Activated B cell treated with CpG ODN at 0.5 μM for 24 hours (primary cell): ENCODE results near the gene SPRYD3. TPM values are rescaled to one million over a fixed set of nuclear protein-coding genes. Genes with fewer than 3 reads are reported as not detected.
"Not testable (repeated sequence)": the region's sequence is repeated elsewhere in the genome, so short reads cannot be mapped to it uniquely, and the experiment has no call there.

Experiments
- ATAC-seq: fragments of 200-7000 bp; cut with Tn5 transposase; one replicate; pipeline ENCODE4 v1.10.0; 2021; ENCODE audit warnings: low read depth, mild to moderate bottlenecking, moderate library complexity
- CTCF ChIA-PET: fragments of 350-600 bp; sonication (Branson Sonifier 250); formaldehyde crosslinking; loops from one replicate; lab custom pipeline; 2021; ENCODE audit warnings: antibody characterized with exemption; lab: Charles Lee
- POLR2A ChIA-PET: fragments of 350-600 bp; sonication (Branson Sonifier 250); formaldehyde crosslinking; loops from one replicate; lab custom pipeline; 2021; ENCODE audit warnings: antibody characterized with exemption; lab: Charles Lee
- DNase-seq: peaks from one replicate; pipeline ENCODE4 v3.0.0; 2022
- H3K27ac Mint-ChIP-seq: one replicate; pipeline ENCODE4 v1.8.0; 2020; ENCODE audit warnings: mixed read lengths
- H3K27me3 Mint-ChIP-seq: one replicate; pipeline ENCODE4 v1.8.0; 2021; ENCODE audit warnings: mixed read lengths
- H3K36me3 Mint-ChIP-seq: one replicate; pipeline ENCODE4 v1.8.0; 2021; ENCODE audit warnings: low read depth, mixed read lengths
- H3K4me1 Mint-ChIP-seq: one replicate; pipeline ENCODE4 v1.8.0; 2021; ENCODE audit warnings: mixed read lengths
- H3K4me3 Mint-ChIP-seq: one replicate; pipeline ENCODE4 v1.8.0; 2020; ENCODE audit warnings: mild to moderate bottlenecking, mixed read lengths
- H3K9me3 Mint-ChIP-seq: one replicate; pipeline ENCODE4 v1.8.0; 2020; ENCODE audit warnings: mixed read lengths
- intact Hi-C: fragments of 100-400 bp; cut with micrococcal nuclease; formaldehyde crosslinking; loops from one replicate; pipeline ENCODE4 v1.15.1; 2024
- total RNA-seq: library from RNA; stranded (reverse); gene quantifications from 2 replicates; pipeline ENCODE4 v1.2.3, GENCODE V29; 2022
- TF ChIP-seq, protein P1 (sequence below): fragments of 200-600 bp; IDR thresholded peaks from one replicate; pipeline ENCODE4 v1.8.0; 2022; ENCODE audit warnings: antibody characterized with exemption, mild to moderate bottlenecking

The SPRYD3 gene
- total RNA-seq, 1 donor from 2014 or later = 33.9 TPM

GRCh38 chr12:53044052-53044581, 35.1 kb downstream of the SPRYD3 start:
- POLR2A ChIA-PET = interaction anchor here (0.6 to 1.8 kb wide), 2 partner anchors 35 to 998 kb away, joined by 6 read pairs; partner anchors contain the start of gene SPRYD3
- TF ChIP-seq, protein P1, sequence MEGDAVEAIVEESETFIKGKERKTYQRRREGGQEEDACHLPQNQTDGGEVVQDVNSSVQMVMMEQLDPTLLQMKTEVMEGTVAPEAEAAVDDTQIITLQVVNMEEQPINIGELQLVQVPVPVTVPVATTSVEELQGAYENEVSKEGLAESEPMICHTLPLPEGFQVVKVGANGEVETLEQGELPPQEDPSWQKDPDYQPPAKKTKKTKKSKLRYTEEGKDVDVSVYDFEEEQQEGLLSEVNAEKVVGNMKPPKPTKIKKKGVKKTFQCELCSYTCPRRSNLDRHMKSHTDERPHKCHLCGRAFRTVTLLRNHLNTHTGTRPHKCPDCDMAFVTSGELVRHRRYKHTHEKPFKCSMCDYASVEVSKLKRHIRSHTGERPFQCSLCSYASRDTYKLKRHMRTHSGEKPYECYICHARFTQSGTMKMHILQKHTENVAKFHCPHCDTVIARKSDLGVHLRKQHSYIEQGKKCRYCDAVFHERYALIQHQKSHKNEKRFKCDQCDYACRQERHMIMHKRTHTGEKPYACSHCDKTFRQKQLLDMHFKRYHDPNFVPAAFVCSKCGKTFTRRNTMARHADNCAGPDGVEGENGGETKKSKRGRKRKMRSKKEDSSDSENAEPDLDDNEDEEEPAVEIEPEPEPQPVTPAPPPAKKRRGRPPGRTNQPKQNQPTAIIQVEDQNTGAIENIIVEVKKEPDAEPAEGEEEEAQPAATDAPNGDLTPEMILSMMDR = no peak
- H3K36me3 Mint-ChIP-seq = peaks cover 38% of the 10 kb centered on the region
- DNase-seq (no peak), ATAC-seq (no peak)
- CTCF ChIA-PET = no interaction called here
- intact Hi-C loops = loop anchor here (10.0 kb wide), 1 partner anchor 461 kb away; the partner anchor contains the start of genes NPFF and TARBP2
- H3K27ac Mint-ChIP-seq = no peak overlapping the region
- no peaks in the 10 kb centered on the region for H3K27me3 Mint-ChIP-seq
- no peaks in the 10 kb centered on the region for H3K9me3 Mint-ChIP-seq
- no peak overlapping the region for H3K4me3 Mint-ChIP-seq
- H3K4me1 Mint-ChIP-seq = peaks cover 7% of the 10 kb centered on the region

DNA sequence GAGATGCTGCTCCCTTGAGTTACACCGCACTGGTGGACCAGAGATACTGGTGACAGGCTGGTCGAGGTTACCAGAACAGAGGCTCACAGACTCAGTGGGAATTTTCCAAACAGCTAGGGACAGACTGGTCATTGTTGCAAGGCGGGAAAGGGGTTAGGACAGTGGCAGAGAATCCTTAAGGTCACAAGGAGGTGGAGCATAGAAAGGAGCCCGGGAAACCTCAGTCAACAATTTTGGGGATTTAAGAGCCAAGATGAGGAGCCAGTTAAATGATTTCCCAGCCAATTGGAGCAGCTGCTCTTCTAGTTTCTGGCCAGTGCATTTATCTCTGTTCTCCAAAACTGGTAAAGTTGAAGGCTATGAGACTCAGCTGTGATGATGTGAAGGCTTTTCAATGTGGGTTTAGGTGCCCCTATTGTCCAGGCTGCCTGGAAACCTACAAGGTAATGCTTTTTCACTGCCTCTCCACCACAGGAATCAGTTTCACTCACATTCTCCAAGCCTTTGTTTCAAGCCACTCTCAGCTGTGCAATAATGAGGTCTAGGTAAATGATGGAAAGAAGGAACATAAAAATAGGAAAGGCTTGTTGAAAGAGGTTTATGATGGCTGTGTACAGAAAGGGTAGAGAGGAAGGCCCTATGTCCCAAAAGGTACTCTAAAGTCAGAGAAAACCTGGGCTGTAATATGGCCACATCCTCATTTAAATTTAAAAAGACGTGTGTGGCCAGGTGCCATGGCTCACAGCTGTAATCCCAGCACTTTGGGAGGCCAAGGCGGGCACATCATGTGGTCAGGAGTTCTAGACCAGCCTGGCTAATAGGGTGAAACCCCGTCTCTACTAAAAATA, 36.4 kb downstream of the SPRYD3 start:
- intact Hi-C loops = loop anchor here (10.0 kb wide), 1 partner anchor 462 kb away; the partner anchor contains the start of genes NPFF and TARBP2
- H3K36me3 Mint-ChIP-seq = peaks cover 50% of the 10 kb centered on the region
- TF ChIP-seq, protein P1 = no peak
- no peak overlapping the region for H3K4me3 Mint-ChIP-seq
- ChIA-PET POLR2A (no interaction called here), CTCF (no interaction called here)
- ATAC-seq = no peak
- no peak for DNase-seq
- H3K9me3 Mint-ChIP-seq = no peaks in the 10 kb centered on the region
- no peak overlapping the region for H3K27ac Mint-ChIP-seq
- H3K4me1 Mint-ChIP-seq = peaks cover 10% of the 10 kb centered on the region
- H3K27me3 Mint-ChIP-seq = no peaks in the 10 kb centered on the region

DNA sequence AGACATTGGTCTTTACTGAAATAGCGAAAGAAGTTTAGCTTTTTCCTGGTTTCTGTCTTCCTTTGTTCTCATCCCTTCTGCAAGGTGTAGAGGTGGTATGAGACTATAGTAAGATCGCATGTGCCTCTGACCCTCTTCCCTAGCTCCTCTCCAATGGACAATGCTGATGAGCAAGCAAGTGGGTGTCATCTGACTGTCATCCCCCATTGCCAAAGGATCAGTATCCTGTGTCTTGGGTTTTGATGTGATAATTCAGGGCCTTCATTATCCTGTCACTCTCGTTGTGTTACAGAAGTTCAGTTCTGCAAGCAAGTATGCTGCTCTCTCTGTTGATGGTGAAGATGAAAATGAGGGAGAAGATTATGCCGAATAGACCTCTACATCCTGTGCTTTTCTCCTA, 39.3 kb downstream of the SPRYD3 start:
- no peak for ATAC-seq
- ChIA-PET CTCF (no interaction called here), POLR2A (interaction anchor here (1.0 kb wide), 1 partner anchor 8 kb away, joined by 4 read pairs; no protein-coding TSS in a partner anchor)
- intact Hi-C loops = loop anchor here (2.0 to 10.0 kb wide), 2 partner anchors 59 to 465 kb away; partner anchors contain the start of genes NPFF and TARBP2
- Mint-ChIP-seq H3K27ac (no peak overlapping the region), H3K9me3 (no peaks in the 10 kb centered on the region), H3K27me3 (no peaks in the 10 kb centered on the region), H3K4me3 (no peak overlapping the region), H3K4me1 (peaks cover 3% of the 10 kb centered on the region), H3K36me3 (peaks cover 70% of the 10 kb centered on the region)
- TF ChIP-seq, protein P1 = no peak
- no peak for DNase-seq

DNA sequence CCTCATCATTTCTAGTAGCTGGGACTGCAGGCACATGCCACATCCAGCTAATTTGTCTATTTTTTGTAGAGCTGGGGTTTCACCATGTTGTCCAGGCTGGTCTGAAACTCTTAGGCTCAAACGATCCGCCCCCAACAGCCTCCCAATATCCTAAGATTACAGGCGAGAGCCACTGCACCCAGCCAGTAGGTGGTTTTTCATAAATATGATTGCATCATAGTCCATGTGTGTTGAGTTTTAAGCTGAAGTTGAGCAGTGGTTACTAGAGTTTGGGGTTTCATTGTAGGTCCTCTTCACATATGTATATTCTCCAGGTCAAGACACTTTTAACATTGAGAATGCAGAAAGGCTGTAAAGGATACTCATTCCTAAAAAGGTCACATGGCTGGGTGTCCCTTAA, 42.4 kb downstream of the SPRYD3 start:
- TF ChIP-seq, protein P1 = no peak
- H3K9me3 Mint-ChIP-seq = no peaks in the 10 kb centered on the region
- peaks cover 3% of the 10 kb centered on the region for H3K4me1 Mint-ChIP-seq
- peaks cover 81% of the 10 kb centered on the region for H3K36me3 Mint-ChIP-seq
- H3K4me3 Mint-ChIP-seq = no peak overlapping the region
- intact Hi-C loops = no loop called here
- ATAC-seq (no peak), DNase-seq (no peak)
- POLR2A ChIA-PET = no interaction called here
- CTCF ChIA-PET = no interaction called here
- H3K27me3 Mint-ChIP-seq = no peaks in the 10 kb centered on the region
- no peak overlapping the region for H3K27ac Mint-ChIP-seq

DNA sequence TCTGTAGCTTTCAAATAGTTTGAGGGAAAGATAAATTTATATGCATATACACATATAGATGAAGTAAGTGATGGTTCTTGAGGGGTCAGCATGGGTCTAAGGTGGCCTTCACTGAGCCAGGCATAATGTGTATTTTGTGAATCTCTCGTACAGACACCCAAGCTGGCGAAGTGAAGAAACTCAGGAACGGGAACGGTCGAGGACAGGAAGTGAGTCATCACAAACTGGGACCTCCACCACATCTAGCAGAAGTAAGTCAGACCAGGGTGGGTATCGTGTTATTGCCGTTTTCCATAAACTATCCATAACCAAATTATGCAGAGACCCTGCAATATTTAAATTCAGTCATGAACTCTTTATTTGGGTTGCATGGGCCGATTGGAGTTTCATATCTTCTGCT, 44.7 kb downstream of the SPRYD3 start:
- ATAC-seq (no peak), DNase-seq (no peak)
- intact Hi-C loops = no loop called here
- peaks cover 3% of the 10 kb centered on the region for H3K4me1 Mint-ChIP-seq
- ChIA-PET CTCF (no interaction called here), POLR2A (no interaction called here)
- H3K27ac Mint-ChIP-seq = no peak overlapping the region
- no peak overlapping the region for H3K4me3 Mint-ChIP-seq
- TF ChIP-seq, protein P1 = no peak
- peaks cover 78% of the 10 kb centered on the region for H3K36me3 Mint-ChIP-seq
- no peaks in the 10 kb centered on the region for H3K27me3 Mint-ChIP-seq
- no peaks in the 10 kb centered on the region for H3K9me3 Mint-ChIP-seq

- peaks cover 78% of the 10 kb centered on the region for H3K36me3 Mint-ChIP-seq
- POLR2A ChIA-PET, H3K27ac Mint-ChIP-seq, H3K27me3 Mint-ChIP-seq, DNase-seq, H3K4me1 Mint-ChIP-seq, ATAC-seq, intact Hi-C loops, H3K4me3 Mint-ChIP-seq, CTCF ChIA-PET, H3K9me3 Mint-ChIP-seq: not testable (repeated sequence)
Measured at GRCh38 chr12:53033832-53034231, 45.4 kb downstream of the SPRYD3 start.
